HG03432 (cell line): ENCODE results near the gene LMAN1L.
A peak's percentile ranks its signal among the peaks of the same experiment; 100 is the strongest.

Experiments
- ATAC-seq: cut with Tn5 transposase; IDR thresholded peaks from one replicate; pipeline ENCODE4 v1.9.1; 2021; ENCODE audit warnings: mild to moderate bottlenecking, moderate library complexity; ENCODE audit not compliant: unreplicated experiment

LMAN1L gene

GRCh38 chr15:74809956-74810355 is 2.7 kb upstream of the LMAN1L start:
- no peak for ATAC-seq

- no peak for ATAC-seq
Observed at GRCh38 chr15:74815121-74815934, 2.7 kb downstream of the LMAN1L start.

DNA sequence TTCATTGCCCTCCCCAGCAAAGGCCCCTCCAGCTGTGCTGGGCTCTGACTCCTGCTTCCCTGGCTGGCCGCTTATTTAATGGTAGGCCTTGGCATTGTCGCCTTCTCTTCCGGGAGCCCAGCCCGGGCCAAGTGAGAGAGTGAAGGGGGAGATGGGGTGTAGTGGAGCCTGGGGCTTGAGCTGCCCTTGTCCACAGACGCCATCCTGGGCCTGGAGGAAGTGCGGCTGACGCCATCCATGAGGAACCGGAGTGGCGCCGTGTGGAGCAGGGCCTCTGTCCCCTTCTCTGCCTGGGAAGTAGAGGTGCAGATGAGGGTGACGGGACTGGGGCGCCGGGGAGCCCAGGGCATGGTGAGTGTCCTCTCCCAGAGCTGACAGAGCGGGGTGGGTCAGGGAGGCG is 3.3 kb downstream of the LMAN1L start:
- ATAC-seq = no peak

DNA sequence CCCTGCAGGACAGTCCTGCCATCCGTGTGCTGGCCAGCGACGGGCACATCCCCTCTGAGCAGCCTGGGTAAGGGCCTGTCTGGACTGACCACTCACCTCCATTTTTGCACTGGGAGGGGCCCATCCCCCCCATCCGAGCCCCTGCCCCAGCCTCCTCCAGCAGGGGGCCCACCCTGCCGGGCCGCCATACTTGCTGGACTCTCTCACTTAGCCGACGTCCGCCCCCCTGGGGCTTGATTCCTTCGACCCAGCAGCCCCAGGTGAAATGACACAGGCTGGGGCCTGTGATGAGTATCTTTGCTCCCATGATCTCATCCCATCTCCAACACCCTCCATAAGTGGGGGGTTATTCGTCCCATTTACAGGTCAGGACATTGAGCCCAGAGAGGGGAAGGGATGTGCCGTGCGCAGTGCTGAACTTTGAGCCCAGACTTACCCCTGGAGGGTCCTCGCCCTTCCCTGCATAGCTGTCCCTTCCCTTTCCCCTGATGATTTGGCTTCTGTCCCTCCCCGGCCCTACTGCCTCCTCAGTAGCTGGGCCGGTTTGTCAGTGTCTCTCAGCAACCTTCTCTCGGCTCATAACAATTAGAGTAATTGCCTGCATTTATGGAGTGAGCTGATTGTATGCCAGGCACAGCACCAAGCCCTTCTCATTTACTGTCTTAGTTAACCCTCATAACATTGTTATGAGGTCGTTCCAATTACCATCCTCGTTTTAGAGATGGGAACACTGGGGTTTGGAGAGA is 4.2 kb downstream of the LMAN1L start:
- ATAC-seq = no peak

- no peak for ATAC-seq
Observed at GRCh38 chr15:74817370-74817737, 4.7 kb downstream of the LMAN1L start.

DNA sequence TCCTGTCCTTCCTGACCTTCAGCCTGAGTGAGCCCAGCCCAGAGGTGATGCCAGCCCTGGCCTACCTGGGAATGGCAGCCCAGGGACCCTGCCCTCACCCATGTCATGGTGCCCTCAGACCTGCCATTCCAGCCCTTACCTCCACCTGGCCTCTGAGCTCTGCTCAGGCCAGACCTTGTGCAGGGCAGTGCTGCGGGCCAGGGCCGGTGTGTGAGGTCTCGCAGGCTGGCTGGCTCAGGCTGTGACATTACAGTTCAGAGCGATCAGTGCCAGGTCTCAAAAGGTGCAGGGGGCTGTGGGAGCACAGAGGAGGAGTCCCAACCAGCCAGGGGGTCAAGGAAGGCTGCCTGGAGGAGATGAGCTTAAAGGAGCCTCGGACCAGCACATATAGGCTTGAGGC is 7.4 kb downstream of the LMAN1L start:
- no peak for ATAC-seq

DNA sequence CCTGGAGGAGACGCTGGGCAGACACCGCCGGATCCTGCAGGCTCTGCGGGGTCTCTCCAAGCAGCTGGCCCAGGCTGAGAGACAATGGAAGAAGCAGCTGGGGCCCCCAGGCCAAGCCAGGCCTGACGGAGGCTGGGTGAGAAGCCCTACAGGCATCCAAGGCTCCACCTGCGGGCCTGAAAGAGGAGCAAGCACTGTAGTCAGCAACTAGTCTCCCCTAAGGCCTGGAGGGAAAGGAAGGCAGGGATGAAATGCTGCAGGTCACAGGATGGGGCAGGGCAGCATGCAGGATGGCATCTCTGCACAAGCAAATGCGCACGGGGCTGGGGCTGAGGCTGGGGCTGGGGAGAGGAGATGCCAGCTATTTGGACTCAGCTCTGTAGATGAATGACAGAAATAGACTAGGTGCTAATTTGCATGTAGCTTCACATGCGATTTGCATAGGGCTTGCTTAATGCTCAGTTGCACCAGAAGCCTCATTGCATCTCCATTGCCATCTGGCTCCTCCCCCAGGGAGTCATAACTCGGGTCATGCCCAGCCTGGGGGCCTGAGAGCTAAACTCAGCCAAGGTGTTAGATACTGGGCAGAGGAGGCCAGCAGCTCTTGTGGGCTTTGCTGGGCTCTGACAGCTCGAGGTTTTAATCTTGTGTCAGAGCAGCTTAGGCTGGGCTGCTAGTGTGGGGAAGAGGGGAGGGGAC is 8.6 kb downstream of the LMAN1L start:
- ATAC-seq = peak; percentile 68

- no peak for ATAC-seq
Observed at GRCh38 chr15:74821790-74822158, 9.1 kb downstream of the LMAN1L start.

DNA sequence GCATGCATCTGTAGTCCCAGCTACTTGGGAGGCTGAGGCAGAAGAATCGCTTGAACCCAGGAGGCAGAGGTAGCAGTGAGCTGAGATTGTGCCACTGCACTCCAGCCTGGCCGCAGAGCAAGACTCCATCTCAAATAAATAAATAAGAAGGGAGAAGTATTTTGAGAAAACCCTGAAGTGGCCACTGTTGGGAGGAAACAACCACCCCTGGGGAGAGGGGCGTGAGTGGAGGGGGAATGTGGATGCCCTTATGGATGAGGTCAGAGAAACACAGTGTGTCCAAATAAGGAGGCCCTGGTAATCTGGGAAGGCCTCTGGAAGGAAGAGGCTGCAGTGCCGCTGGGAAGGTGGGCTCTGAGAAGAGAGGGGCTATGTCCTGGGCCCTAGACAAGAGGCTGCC is 9.6 kb downstream of the LMAN1L start:
- ATAC-seq = no peak

GRCh38 chr15:74823324-74823723 is 10.7 kb downstream of the LMAN1L start:
- ATAC-seq = no peak

DNA sequence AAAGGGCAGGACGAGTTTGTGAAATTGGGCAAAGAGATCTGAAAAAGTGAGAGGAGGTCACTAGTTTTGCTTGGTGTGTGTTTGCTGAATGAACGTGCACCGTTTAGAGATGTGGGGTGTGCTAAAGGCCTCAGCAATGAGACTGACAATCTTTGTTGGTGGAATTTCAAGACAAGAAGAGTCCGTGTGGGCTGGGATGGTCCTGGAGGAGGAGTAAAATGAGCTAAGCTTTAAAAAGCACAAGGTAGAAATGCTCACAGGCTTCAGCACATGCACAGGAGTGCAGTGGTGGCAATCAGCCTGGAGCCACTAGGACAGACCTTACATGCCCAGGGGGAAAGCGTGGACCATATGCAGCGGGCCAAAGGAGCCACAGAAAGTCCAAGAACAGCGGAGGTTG is 12.3 kb downstream of the LMAN1L start:
- ATAC-seq = no peak

GRCh38 chr15:74825866-74826265 is 13.2 kb downstream of the LMAN1L start:
- ATAC-seq = no peak

- ATAC-seq = no peak
Observed at GRCh38 chr15:74826364-74826819, 13.8 kb downstream of the LMAN1L start, which contains the start of gene CPLX3. Gene CPLX3, plus strand, starts transcription at chr15:74826627. Its CDS starts 77 bp downstream, at chr15:74826704.

GRCh38 chr15:74826921-74827320 is 14.3 kb downstream of the LMAN1L start:
- no peak for ATAC-seq

DNA sequence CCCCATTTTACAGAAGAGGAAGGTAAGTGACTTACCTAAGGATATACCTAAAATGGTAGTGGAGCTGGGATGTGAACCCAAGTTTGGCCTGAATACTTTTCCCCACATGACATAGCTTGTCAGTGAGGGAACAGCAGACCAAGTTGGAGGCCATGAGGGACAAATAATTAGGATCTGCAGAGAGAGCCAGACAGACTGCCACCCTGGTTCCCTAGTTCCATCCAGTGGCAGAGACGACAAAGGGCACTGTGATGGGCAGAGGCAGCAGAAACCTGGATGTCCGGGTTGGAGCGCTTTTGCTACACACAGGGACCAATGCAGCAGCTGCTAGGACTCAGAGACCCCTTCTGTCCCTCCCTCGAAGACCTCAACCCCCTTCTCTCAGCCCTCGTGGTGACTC is 15.0 kb downstream of the LMAN1L start:
- ATAC-seq = no peak

GRCh38 chr15:74828835-74829234 is 16.2 kb downstream of the LMAN1L start:
- ATAC-seq = no peak

GRCh38 chr15:74829486-74829885 is 16.9 kb downstream of the LMAN1L start:
- ATAC-seq = no peak

GRCh38 chr15:74829991-74830390 is 17.4 kb downstream of the LMAN1L start:
- no peak for ATAC-seq

- ATAC-seq = no peak
Observed at GRCh38 chr15:74830868-74831267, 18.2 kb downstream of the LMAN1L start.

DNA sequence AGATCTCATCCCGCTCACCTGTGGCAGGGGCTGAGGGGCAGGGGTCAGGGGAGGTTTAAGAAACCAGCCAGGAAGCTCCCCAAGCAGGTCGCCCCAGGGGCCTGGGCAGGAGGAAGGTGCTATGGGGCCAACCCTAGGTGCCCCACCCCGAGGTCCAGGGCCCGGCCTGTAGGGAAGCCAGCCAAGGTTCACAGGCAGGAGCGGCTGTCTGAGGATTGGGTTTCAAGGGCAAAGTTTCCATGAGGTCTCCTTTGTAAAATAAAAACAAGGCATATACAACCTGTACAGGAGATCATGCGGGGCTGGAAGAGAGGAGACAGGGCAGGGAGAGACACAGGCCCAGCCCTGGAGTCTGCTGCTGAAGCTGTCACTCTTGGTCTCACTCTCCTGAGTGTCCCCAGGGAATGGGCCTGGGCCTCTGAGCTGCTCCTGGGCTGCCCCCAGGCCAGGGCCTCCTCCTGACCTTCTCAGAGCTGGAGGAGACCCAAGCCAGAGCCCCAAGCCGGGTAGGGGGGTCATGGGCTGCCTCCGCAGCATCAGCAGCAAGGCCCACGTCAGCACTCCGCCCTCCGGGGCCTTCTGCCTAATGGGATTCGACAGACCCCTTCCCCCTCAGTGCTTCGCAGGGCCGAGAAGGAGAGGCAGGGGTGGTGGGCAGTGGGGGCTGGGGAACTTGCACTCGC is 19.3 kb downstream of the LMAN1L start:
- ATAC-seq = no peak

DNA sequence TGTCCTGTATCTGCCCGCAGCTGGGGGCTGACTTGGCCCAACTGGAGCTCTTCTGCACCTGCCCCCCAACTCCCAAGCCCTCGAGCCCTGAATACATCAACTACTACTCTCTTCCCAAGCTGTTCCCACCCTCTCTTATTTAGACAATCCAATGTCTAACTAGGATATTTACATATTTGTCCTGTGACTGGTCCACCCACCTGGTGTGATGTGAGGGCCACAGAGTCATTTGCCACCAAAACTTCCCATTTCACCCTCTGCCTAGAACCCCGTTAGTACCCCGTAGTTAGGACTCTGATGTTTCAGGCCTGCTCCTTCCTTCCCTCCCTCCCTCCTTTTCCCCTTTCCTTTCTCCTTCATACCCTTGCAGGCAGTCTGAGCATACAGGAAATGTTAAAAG is 20.2 kb downstream of the LMAN1L start:
- ATAC-seq = no peak
